SU-DHL-6 (cell line): Measurements from ENCODE around the gene FLT3LG.

ENCODE experiments used
- H2AFZ ChIP-seq: fragments of 200-600 bp; sonication (generic); 2 replicates; pipeline ENCODE4 v1.6.1; 2014; ENCODE audit warnings: low read depth, mild to moderate bottlenecking, moderate library complexity, mixed read lengths, antibody characterized with exemption, low read length; ENCODE audit not compliant: severe bottlenecking
- H3F3A ChIP-seq: fragments of 200-600 bp; shearing (Covaris generic); 2 replicates; pipeline ENCODE4 v1.6.0; 2016; ENCODE audit warnings: antibody characterized with exemption, mild to moderate bottlenecking; ENCODE audit not compliant: insufficient read depth
- H3K27ac ChIP-seq: fragments of 200-600 bp; sonication (generic); 2 replicates; pipeline ENCODE4 v1.5.1; 2016; ENCODE audit warnings: low read depth, mild to moderate bottlenecking, low read length, moderate library complexity, mixed read lengths
- H3K27me3 ChIP-seq: fragments of 200-600 bp; sonication (generic), shearing (Covaris generic); 2 replicates; pipeline ENCODE4 v1.6.0; 2014; ENCODE audit warnings: mild to moderate bottlenecking, low read length
- H3K36me3 ChIP-seq: fragments of 200-600 bp; sonication (generic); 2 replicates; pipeline ENCODE4 v1.6.1; 2014; ENCODE audit warnings: mild to moderate bottlenecking, low read length, mixed read lengths
- H3K4me2 ChIP-seq: fragments of 300-600, 200-600 bp; shearing (Covaris generic), sonication (generic); 2 replicates; pipeline ENCODE4 v1.6.0; 2014; ENCODE audit warnings: low read length, low read depth, mild to moderate bottlenecking; ENCODE audit not compliant: poor library complexity, severe bottlenecking
- H3K4me3 ChIP-seq: fragments of 200-600 bp; sonication (generic); 2 replicates; pipeline ENCODE4 v1.5.1; 2014; ENCODE audit warnings: antibody characterized with exemption, low read length, mild to moderate bottlenecking, mixed read lengths; ENCODE audit not compliant: insufficient read depth, poor library complexity, severe bottlenecking
- H3K79me2 ChIP-seq: fragments of 200-600 bp; sonication (generic); 2 replicates; pipeline ENCODE4 v1.6.1; 2014; ENCODE audit warnings: mild to moderate bottlenecking, low read length, moderate library complexity; ENCODE audit not compliant: insufficient read depth
- H3K9ac ChIP-seq: fragments of 200-600 bp; sonication (generic); 2 replicates; pipeline ENCODE4 v1.7.0; 2014; ENCODE audit warnings: mild to moderate bottlenecking, low read length
- H3K9me2 ChIP-seq: fragments of 200-600 bp; sonication (generic); replicated peaks from 2 replicates; pipeline ENCODE4 v1.6.1; 2014; ENCODE audit warnings: low read length; ENCODE audit not compliant: insufficient read depth
- H3K9me3 ChIP-seq: fragments of 200-600 bp; sonication (generic); 2 replicates; pipeline ENCODE4 v1.6.1; 2014; ENCODE audit warnings: low read length, mixed read lengths; ENCODE audit not compliant: insufficient read depth
- H4K20me1 ChIP-seq: fragments of 200-600 bp; sonication (generic); 2 replicates; pipeline ENCODE4 v1.6.1; 2014; ENCODE audit warnings: low read depth, mild to moderate bottlenecking, antibody characterized with exemption, low read length, moderate library complexity, mixed read lengths
- CTCF ChIP-seq: fragments of 200-600 bp; sonication (generic); IDR thresholded peaks from one replicate; pipeline ENCODE4 v1.5.1; 2017; ENCODE audit warnings: antibody characterized with exemption, mild to moderate bottlenecking, low read length, moderate library complexity; ENCODE audit not compliant: insufficient read depth, poor library complexity, severe bottlenecking
- EZH2phosphoT487 ChIP-seq: fragments of 200-600 bp; sonication (generic), shearing (Covaris generic); conservative IDR thresholded peaks from 2 replicates; pipeline ENCODE4 v1.6.1; 2018; ENCODE audit warnings: mild to moderate bottlenecking, antibody characterized with exemption, low read length, moderate library complexity, mixed read lengths

FLT3LG gene

GRCh38 chr19:49438261-49438660 lies 35.8 kb upstream of the FLT3LG start:
- TF ChIP-seq CTCF (no peak), EZH2phosphoT487 (no peak)
- H4K20me1 ChIP-seq, result no peaks in the 10 kb centered on the region

GRCh38 chr19:49439836-49440235 lies 34.2 kb upstream of the FLT3LG start:
- H3K27me3 ChIP-seq, result no peaks in the 10 kb centered on the region
- no peak overlapping the region for H3K9ac ChIP-seq
- no peaks in the 10 kb centered on the region for H3K36me3 ChIP-seq
- H3K4me2 ChIP-seq, result no peak overlapping the region
- TF ChIP-seq CTCF, result no peak
- no peak for TF ChIP-seq EZH2phosphoT487
- H2AFZ ChIP-seq, result no peak overlapping the region
- H4K20me1 ChIP-seq, result no peaks in the 10 kb centered on the region
- H3K27ac ChIP-seq, result no peak overlapping the region
- H3K79me2 ChIP-seq, result no peaks in the 10 kb centered on the region
- no peaks in the 10 kb centered on the region for H3K9me3 ChIP-seq
- no peaks in the 10 kb centered on the region for H3K9me2 ChIP-seq
- H3K4me3 ChIP-seq, result no peak overlapping the region
- H3F3A ChIP-seq, result no peaks in the 10 kb centered on the region

More at GRCh38 chr19:49438261-49438660, 35.8 kb upstream of the FLT3LG start:
- Histone ChIP-seq H3K4me3 (no peak overlapping the region), H3F3A (no peaks in the 10 kb centered on the region), H3K79me2 (no peaks in the 10 kb centered on the region), H2AFZ (no peak overlapping the region), H3K4me2 (no peak overlapping the region), H3K9me2 (no peaks in the 10 kb centered on the region), H3K9ac (no peak overlapping the region), H3K27me3 (no peaks in the 10 kb centered on the region), H3K9me3 (no peaks in the 10 kb centered on the region), H3K27ac (no peak overlapping the region), H3K36me3 (no peaks in the 10 kb centered on the region)

GRCh38 chr19:49440439-49441209 lies 33.4 kb upstream of the FLT3LG start:
- TF ChIP-seq EZH2phosphoT487, result no peak
- no peak for TF ChIP-seq CTCF
- Histone ChIP-seq H4K20me1 (no peaks in the 10 kb centered on the region), H3F3A (0 out of 2 replicates have a peak, but pooled peaks cover 5% of the 10 kb centered on the region), H3K79me2 (no peaks in the 10 kb centered on the region), H2AFZ (no peak overlapping the region), H3K4me3 (no peak overlapping the region), H3K9me2 (no peaks in the 10 kb centered on the region), H3K4me2 (no peak overlapping the region), H3K36me3 (no peaks in the 10 kb centered on the region), H3K9me3 (no peaks in the 10 kb centered on the region), H3K9ac (no peak overlapping the region), H3K27ac (no peak overlapping the region), H3K27me3 (no peaks in the 10 kb centered on the region)
